GM10847 (cell line): Measurements from ENCODE around the gene KCNJ6.

ENCODE experiments used
- POLR2A ChIP-seq: IDR thresholded peaks from 2 replicates; pipeline ENCODE4 v1.6.1; 2011; ENCODE audit not compliant: insufficient read length; ENCODE audit errors: extremely low read depth

The KCNJ6 gene

DNA sequence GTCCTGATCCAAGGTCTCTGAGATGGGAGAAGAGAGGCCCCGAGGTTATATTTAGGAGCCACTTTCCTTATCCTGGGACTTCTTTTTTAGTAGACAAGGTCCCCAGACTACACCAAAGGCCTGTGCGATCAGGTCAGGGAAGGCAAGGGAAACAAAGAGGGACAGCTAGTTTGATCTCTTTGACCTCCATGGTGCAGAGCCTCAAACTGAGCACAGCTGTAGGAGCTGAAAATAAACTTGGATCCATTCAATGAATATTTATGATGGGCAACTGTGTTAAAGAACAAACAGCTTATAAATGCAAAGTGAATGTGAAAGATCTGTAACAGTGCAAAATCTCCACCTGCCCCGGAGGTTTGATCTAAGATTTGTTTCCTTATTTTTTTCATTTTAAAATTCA, 293.1 kb downstream of the KCNJ6 start:
- TF ChIP-seq POLR2A: no peak

DNA sequence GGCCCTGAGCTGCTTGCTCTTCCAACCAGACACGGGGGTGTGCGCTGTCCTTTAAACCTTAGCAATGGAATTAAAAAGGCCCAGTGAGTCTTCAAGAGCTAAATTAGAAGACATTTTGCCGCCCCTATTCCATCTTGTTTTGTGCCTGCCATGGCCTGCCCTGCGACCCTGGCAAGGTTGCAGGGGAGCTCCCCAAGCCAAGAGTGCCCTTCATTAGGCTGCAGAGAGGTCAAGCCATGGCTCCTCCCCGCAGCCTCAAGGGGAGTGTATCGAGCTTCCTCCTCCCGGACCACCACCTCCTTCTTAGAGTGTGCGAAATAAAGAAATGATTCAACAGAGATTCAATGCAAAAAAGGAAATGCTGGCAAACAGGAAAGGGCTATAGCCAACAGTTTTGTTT, 293.5 kb downstream of the KCNJ6 start:
- no peak for TF ChIP-seq POLR2A

DNA sequence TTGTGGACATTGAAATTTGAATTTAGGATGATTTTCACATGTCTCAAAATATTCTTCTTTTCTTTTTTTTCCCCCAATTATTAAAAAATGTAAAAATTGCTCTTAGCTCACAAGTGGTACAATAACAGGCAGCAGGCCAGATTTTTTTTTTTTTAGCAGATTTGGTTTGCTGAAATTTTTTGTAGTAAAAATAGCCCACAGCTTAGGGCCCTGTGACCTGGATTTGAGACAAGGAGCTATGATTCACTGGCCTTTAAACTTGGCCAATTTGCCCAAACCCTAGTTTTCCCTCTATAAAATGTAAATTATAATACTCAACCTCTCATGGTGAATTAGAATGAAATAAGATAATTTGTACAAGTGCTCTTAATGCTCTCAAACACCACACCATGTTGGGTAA, 295.9 kb downstream of the KCNJ6 start:
- TF ChIP-seq POLR2A: no peak

DNA sequence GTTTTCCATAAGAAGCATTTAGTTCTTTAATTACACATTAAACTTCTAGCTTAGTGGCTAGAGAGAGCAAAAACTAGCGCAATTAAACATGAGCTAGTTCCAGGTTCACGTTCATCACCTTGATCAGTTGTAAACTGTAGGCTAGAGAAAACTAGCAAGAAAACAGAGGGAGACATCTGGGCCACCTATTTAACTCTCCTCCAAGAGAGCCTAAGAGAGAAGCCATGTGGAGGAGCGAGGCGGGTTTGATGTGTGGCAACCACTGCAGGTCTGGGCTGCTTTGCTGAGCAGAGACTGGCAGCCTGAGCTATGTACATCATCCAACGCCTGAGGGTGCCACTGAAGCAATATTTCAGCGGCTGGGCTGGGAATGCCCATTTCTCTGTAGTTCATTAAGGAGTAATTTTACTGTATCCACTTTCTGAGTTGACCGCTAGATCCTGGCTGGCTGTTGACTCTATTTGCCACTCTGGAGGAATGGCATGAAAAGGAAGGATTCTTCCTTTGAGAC, 296.7 kb downstream of the KCNJ6 start:
- no peak for TF ChIP-seq POLR2A

DNA sequence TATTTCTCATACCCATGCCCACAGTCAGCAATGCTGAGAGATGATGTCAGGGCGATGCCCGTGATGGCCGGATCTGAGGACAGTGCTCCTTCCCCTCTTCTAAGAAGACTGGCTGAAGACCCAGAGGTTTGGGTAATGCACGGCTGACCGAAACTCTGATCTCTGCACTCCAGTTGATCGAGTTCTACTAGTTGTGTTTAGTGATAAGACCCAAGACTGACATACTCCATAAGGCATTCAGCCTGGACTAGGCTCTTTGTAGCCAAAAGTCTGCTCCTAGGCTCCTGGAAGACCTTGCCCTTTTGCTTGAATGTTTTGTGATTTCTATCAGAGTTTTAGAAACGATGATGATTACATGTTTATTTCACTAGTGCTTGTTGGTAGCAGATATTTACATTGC, 298.2 kb downstream of the KCNJ6 start:
- no peak for TF ChIP-seq POLR2A

DNA sequence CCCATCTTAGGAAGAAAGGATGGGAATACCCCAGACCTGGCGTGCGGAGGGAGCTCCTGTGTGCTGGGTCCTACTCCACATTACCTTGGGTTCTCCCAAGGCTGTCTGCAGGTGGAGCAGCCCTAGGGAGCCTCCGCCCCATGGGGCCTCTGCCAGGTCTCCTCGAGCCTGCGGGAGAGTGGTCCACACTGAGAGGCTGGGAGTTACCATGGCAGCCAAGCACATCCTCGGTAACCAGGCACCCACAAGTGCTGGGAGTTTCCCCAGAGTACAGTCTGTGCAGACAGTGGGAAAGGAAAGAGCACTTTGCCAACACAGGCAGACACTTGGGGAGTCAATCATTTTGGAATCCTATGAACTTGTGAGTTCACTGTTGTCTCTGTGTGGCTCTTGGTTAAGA, 300.3 kb downstream of the KCNJ6 start:
- TF ChIP-seq POLR2A: no peak

DNA sequence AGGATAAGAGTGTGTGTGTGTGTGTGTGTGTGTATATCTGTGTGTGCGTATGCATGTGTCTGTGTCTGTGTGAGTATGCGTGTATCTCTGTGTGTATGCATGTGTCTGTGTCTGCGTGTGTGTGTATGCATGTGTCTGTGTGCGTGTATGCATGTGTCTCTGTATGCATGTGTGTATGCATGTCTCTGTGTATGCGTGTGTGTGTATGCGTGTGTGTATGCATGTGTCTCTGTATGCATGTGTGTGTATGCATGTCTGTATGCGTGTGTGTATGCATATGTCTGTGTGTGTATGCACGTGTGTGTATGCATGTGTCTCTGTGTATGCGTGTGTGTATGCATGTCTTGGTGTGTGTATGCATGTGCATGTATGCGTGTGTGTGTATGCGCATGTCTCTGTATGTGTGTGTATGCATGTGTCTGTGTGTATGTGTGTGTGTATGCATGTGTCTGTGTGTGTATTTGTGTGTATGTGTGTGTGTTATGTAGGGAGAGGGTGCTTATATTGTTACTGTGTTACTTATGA, 301.8 kb downstream of the KCNJ6 start:
- no peak for TF ChIP-seq POLR2A

DNA sequence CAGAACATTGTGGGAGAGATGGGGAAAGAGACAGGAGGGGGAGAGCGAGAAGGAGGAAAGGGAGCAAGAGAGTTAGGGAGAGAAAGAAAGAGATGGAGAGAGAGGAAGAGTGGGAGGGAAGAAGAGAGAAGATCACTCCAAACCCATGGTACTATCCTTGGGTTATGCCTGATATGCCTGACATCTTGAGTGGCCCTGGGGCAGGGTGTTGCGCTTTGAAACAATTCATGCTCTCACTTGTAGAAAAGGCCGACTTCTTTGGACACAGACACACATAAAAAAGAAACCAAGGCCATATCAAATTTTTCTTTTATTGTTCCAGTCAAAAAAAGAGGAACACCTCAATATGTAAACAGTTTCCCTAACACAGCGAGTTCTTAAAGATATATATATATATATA, 309.2 kb downstream of the KCNJ6 start:
- no peak for TF ChIP-seq POLR2A

DNA sequence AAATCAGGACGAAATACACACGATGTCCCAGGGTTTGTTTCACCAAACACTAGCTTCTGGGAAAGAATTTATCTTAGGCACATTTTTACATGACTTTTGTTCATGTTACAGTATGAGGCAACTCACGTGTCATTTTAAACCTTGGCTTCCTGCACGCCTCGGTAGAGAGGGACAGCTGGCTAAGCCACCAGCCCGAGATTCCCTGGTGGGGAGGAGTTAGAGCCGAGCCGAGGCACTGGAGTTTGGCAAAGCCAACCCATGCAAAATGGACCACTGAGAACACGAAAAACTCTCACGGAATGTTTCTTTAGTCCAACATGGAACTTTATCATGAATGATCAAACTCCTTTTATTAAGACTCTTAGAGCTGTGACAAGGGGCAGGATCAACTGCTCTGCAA, 309.7 kb downstream of the KCNJ6 start:
- no peak for TF ChIP-seq POLR2A

DNA sequence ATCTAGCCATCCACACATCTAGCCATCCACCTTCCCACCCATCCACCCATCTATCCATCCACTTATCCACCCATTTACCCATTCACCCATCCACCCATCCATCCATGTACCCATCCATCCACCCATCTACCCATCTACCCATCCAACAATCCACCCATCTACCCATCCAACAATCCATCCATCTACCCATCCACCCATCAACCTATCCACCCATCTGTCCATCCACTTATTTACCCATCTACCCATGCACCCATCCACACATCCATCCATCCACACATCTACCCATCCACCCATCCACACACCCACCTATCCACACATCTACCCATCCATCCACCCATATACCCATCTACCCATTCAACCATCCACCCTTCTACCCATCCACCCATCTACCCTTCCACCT, 311.3 kb downstream of the KCNJ6 start:
- TF ChIP-seq POLR2A: no peak

DNA sequence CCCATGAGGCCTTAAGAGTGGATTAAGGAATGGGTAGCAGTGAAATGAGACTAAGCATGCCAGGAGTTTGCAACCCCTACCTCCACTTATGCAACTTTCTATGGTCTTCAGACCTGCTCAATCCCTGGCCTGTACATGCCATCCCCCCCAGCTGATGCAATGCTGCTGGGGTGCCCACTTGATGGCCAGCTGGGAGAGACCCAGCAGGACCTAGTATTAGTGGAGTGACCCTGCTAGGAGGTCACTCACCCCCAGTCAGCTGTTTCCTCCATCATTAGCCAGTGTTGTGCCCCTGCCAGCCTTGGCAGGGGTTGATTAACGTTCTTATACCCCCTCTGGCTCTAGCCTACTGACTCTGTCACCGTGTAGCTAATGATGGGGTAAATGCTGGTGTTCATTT, 313.1 kb downstream of the KCNJ6 start:
- TF ChIP-seq POLR2A: no peak

DNA sequence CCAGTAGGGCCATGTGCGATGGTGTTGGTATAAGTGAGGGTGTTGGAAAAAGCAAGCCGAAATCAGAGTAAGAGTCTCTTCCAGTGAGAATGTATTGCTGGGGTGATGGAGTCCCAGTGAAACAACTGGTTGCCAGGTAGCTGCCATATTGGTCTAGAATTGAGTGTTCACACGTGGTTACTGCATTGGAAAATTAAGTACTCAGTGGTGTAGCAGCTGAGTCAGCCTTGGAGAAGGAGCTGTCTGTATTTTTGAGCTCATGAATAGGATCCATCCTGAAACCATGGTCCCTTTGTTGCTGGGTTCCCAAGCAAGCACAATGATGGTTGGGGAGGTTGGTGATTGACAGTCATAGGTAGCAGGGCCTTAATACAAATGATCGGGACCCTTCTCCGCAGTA, 314.3 kb downstream of the KCNJ6 start:
- TF ChIP-seq POLR2A: no peak

DNA sequence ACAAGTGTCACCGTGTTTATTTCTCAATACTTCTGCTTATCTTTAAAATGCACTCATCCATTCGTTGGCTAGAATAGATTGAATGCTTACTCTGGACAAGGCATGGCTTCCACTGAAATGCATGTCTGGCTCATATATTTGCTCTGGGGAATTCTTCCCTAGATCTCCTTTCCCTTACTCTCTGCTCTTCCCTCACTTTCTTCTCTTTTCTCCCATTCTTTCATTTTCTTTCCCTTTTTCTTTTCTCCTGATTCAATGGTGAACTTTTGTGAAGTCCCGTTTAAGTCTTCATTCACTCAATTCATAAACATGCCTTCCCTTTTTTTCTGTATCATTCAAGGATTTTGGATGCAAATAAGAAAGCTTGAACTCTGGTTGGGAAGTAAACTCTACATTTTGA, 315.2 kb downstream of the KCNJ6 start:
- TF ChIP-seq POLR2A: no peak

DNA sequence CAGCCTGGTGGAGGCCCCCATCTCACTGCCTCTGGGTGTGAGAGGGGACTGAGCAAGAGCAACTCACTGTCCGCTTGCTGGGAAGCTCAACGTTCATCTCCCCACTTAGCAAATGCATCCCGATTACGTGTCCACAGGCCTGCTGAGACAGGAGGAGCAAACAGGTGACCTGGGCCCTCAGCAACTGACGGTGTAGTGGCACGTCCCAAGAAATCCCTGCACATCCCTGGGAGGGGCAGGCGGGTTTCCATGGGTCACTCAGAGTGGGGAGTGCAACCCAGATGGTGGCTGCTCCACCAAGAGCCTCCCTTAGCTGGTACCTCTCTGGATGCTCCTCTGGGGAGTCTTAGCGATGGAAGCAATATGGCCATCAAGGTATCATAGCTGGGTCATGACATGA, 320.3 kb downstream of the KCNJ6 start:
- TF ChIP-seq POLR2A: no peak

DNA sequence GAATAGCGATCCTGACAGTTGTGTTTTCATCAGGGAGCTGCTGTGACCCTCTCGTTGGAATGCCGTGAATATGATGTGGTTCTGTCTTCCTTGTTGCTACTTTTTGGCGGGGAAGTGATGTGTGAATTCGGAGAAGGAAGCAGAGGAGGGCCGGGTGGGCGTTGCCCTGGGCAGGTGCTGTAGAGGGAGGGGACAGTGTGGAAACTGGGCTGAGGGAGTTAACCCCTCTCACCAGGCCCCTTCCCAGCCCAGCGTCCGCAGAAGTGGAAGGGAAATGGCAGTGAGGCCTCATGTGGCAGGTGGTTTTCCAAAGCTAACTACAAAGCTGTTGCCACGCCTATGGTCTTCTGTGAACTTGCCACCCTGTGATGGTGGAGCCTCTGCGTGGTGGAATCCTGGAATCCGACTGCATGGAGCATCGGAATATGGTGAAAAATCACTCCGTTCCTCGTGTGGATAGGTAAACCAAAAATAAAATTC, 321.7 kb downstream of the KCNJ6 start:
- TF ChIP-seq POLR2A: no peak

DNA sequence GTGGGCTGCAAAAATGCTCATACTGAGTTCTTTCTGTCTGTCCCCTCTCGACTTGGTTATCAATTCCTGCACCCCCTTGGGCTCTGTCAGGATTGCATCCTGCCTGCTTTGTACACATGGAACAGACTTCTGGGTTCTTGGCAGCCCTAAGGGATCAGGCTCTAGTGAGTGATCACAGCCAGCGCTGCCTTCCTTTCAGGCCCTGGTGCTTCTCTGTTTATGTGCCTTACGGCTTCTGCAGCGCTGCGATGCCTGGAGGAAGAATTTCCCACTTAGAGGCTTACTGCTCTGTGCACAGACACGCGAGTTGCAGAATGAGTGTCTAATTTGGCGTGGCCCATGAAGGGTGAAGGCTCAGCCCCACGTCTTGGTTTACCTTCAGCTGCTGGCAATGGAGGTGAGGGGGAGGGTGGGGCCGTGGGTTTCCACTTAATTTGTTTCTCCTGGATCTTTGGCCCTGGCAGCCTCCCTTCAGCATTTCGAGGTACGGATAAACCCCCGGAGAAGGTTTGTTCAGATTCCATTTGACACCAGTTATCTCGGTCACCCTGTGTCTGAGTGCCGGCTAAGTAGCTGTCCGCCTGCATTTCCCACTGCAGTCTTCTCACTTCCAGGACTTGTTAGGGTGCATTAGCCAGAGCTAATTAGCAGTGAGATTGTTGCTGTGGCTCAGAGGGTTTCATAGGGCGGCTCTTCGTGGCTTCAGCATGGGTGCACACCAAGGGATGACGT, 322.4 kb downstream of the KCNJ6 start:
- TF ChIP-seq POLR2A: no peak

DNA sequence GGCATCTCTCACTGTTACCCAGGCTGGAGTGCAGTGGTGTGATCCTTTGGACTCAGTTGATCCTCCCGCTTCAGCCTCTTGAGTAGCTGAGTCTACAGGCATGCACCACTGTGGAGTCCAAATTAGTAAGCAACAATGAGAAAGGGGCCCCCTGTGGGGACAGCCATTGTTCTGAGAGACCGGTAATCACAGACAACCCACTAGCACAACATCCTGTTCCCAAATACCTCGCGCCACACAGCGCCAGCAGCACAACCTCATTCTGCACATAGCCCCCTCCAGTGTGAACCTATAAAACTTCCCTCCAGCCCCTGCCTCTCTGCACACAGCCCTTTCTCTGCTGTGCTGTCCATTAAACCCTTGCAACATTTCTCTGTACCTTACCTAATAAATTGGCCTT, 323.2 kb downstream of the KCNJ6 start:
- TF ChIP-seq POLR2A: no peak

DNA sequence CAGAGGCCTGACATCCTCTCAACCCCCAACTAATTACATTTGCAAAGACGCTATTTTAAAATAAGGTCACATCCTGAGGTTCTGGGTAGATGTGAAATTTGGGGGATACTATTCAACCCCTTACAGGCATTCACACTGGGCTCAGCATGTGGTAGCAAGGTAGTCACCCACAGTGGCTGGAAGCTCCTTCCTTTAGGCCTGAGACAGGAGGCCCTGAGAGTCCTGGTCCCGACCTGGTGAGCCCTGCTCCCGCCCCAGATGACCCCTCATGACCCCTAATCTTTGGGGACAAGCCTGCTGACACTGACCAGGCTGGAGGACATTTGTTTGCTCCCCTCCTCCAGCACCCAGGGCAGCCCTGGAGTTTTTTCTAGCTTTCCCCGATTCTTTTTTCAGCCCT, 323.8 kb downstream of the KCNJ6 start:
- no peak for TF ChIP-seq POLR2A
